ENCODE data around the gene USP20.
"Not testable (repeated sequence)": the region's sequence is repeated elsewhere in the genome, so short reads cannot be mapped to it uniquely, and the experiment has no call there.

The USP20 gene

GRCh38 chr9:129835128-129835859 lies at the start of gene USP20, which contains the start of gene C9orf78:
TSS of gene USP20 (plus strand) at chr9:129835458. CDS start at chr9:129852556, 17,098 bp downstream.
TSS of gene C9orf78 (minus strand) at chr9:129835275. CDS start at chr9:129835221, 54 bp downstream.
- in situ Hi-C loops (cut with HindIII; ENCODE audit: low pct_unique_long_range_greater_than_20kb, low sequenced_read_pairs) = no loop called here
- DNase-seq (ENCODE audit: low read depth in 1 of 2, low spot score in 1 of 2) = peak; percentile 98 to 99
- TF ChIP-seq JUND (IDR thresholded peaks at IDR 0.05; ENCODE audit: low read depth) = no peak

- DNase-seq (ENCODE audit: low read depth in 1 of 2, low spot score in 1 of 2) = no peak
- in situ Hi-C loops (cut with HindIII; ENCODE audit: low pct_unique_long_range_greater_than_20kb, low sequenced_read_pairs) = no loop called here
- no peak for TF ChIP-seq JUND (IDR thresholded peaks at IDR 0.05; ENCODE audit: low read depth)
Measured at GRCh38 chr9:129785866-129786265, 49.4 kb upstream of the USP20 start.

GRCh38 chr9:129786481-129786880 lies 48.8 kb upstream of the USP20 start:
- TF ChIP-seq JUND (IDR thresholded peaks at IDR 0.05; ENCODE audit: low read depth) = no peak
- no peak for DNase-seq (ENCODE audit: low read depth in 1 of 2, low spot score in 1 of 2)
- in situ Hi-C loops (cut with HindIII; ENCODE audit: low pct_unique_long_range_greater_than_20kb, low sequenced_read_pairs) = no loop called here

- TF ChIP-seq JUND (IDR thresholded peaks at IDR 0.05; ENCODE audit: low read depth) = no peak
- in situ Hi-C loops (cut with HindIII; ENCODE audit: low pct_unique_long_range_greater_than_20kb, low sequenced_read_pairs) = no loop called here
- no peak for DNase-seq (ENCODE audit: low read depth in 1 of 2, low spot score in 1 of 2)
Measured at GRCh38 chr9:129794549-129794948, 40.7 kb upstream of the USP20 start.

GRCh38 chr9:129796029-129796428 lies 39.2 kb upstream of the USP20 start:
- in situ Hi-C loops (cut with HindIII; ENCODE audit: low pct_unique_long_range_greater_than_20kb, low sequenced_read_pairs); DNase-seq (ENCODE audit: low read depth in 1 of 2, low spot score in 1 of 2): not testable (repeated sequence)

- DNase-seq (ENCODE audit: low read depth in 1 of 2, low spot score in 1 of 2) = no peak
- in situ Hi-C loops (cut with HindIII; ENCODE audit: low pct_unique_long_range_greater_than_20kb, low sequenced_read_pairs) = no loop called here
- no peak for TF ChIP-seq JUND (IDR thresholded peaks at IDR 0.05; ENCODE audit: low read depth)
Measured at GRCh38 chr9:129798973-129799372, 36.3 kb upstream of the USP20 start.

- no peak for TF ChIP-seq JUND (IDR thresholded peaks at IDR 0.05; ENCODE audit: low read depth)
- in situ Hi-C loops (cut with HindIII; ENCODE audit: low pct_unique_long_range_greater_than_20kb, low sequenced_read_pairs) = no loop called here
- DNase-seq (ENCODE audit: low read depth in 1 of 2, low spot score in 1 of 2) = no peak
Measured at GRCh38 chr9:129801504-129801903, 33.8 kb upstream of the USP20 start.

GRCh38 chr9:129802833-129803675 lies 32.2 kb upstream of the USP20 start, which contains the start of gene TOR1B:
TSS of gene TOR1B (plus strand) at chr9:129803184. CDS start at chr9:129803213, 29 bp downstream.
- TF ChIP-seq JUND (IDR thresholded peaks at IDR 0.05; ENCODE audit: low read depth) = no peak
- DNase-seq (ENCODE audit: low read depth in 1 of 2, low spot score in 1 of 2) = peak; percentile 76 to 95
- in situ Hi-C loops (cut with HindIII; ENCODE audit: low pct_unique_long_range_greater_than_20kb, low sequenced_read_pairs) = no loop called here

- in situ Hi-C loops (cut with HindIII; ENCODE audit: low pct_unique_long_range_greater_than_20kb, low sequenced_read_pairs) = no loop called here
- no peak for TF ChIP-seq JUND (IDR thresholded peaks at IDR 0.05; ENCODE audit: low read depth)
- DNase-seq (ENCODE audit: low read depth in 1 of 2, low spot score in 1 of 2) = no peak
Measured at GRCh38 chr9:129803676-129804060, 31.6 kb upstream of the USP20 start.

GRCh38 chr9:129806061-129806460 lies 29.2 kb upstream of the USP20 start:
- in situ Hi-C loops (cut with HindIII; ENCODE audit: low pct_unique_long_range_greater_than_20kb, low sequenced_read_pairs) = no loop called here
- no peak for TF ChIP-seq JUND (IDR thresholded peaks at IDR 0.05; ENCODE audit: low read depth)
- no peak for DNase-seq (ENCODE audit: low read depth in 1 of 2, low spot score in 1 of 2)

- in situ Hi-C loops (cut with HindIII; ENCODE audit: low pct_unique_long_range_greater_than_20kb, low sequenced_read_pairs) = no loop called here
- DNase-seq (ENCODE audit: low read depth in 1 of 2, low spot score in 1 of 2) = no peak
- no peak for TF ChIP-seq JUND (IDR thresholded peaks at IDR 0.05; ENCODE audit: low read depth)
Measured at GRCh38 chr9:129809346-129809745, 25.9 kb upstream of the USP20 start.

- TF ChIP-seq JUND (IDR thresholded peaks at IDR 0.05; ENCODE audit: low read depth) = no peak
- no peak for DNase-seq (ENCODE audit: low read depth in 1 of 2, low spot score in 1 of 2)
- in situ Hi-C loops (cut with HindIII; ENCODE audit: low pct_unique_long_range_greater_than_20kb, low sequenced_read_pairs) = no loop called here
Measured at GRCh38 chr9:129810116-129810515, 25.1 kb upstream of the USP20 start.

GRCh38 chr9:129810788-129811187 lies 24.5 kb upstream of the USP20 start:
- in situ Hi-C loops (cut with HindIII; ENCODE audit: low pct_unique_long_range_greater_than_20kb, low sequenced_read_pairs) = no loop called here
- no peak for DNase-seq (ENCODE audit: low read depth in 1 of 2, low spot score in 1 of 2)
- no peak for TF ChIP-seq JUND (IDR thresholded peaks at IDR 0.05; ENCODE audit: low read depth)
